ENCODE measurements around the gene OR2A5.

- TF ChIP-seq CTCF (IDR thresholded peaks at IDR 0.05) (no peak), POLR2A (IDR thresholded peaks at IDR 0.05) (no peak), EP300 (IDR thresholded peaks at IDR 0.05) (no peak)
Measured at GRCh38 chr7:144001543-144001942, 47.2 kb upstream of the OR2A5 start.

All from ovary (tissue), 3 donors.